ENCODE data around the gene ELMO1.

DNA sequence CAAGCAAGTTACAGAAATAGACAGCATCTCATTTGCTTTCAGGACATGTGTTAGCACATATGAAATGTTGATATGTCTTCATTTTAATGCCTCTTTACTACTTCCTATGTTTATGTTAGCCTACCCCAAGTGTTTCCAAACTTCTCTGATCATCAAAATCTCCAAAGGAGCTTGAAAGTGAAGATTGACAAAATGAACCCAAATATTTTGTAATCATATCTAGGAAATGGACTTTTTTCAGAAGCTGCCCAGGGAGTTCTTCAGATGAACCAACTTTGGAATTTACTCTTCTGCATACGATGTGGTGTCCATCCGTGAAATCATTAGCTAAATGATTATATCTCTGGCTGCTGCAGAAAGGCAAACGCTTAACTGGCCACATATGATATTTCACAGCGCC, 623.2 kb downstream of the ELMO1 start:
- TF ChIP-seq, protein P1, sequence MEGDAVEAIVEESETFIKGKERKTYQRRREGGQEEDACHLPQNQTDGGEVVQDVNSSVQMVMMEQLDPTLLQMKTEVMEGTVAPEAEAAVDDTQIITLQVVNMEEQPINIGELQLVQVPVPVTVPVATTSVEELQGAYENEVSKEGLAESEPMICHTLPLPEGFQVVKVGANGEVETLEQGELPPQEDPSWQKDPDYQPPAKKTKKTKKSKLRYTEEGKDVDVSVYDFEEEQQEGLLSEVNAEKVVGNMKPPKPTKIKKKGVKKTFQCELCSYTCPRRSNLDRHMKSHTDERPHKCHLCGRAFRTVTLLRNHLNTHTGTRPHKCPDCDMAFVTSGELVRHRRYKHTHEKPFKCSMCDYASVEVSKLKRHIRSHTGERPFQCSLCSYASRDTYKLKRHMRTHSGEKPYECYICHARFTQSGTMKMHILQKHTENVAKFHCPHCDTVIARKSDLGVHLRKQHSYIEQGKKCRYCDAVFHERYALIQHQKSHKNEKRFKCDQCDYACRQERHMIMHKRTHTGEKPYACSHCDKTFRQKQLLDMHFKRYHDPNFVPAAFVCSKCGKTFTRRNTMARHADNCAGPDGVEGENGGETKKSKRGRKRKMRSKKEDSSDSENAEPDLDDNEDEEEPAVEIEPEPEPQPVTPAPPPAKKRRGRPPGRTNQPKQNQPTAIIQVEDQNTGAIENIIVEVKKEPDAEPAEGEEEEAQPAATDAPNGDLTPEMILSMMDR (optimal IDR thresholded peaks at IDR 0.05 in 1 of 3, IDR thresholded peaks at IDR 0.05 in 1 of 3, conservative IDR thresholded peaks at IDR 0.05 in 1 of 3; ENCODE audit: extremely low read depth in 1 of 3, insufficient read depth in 2 of 3, low read length in 3 of 3): no peak
- TF ChIP-seq EZH2 (IDR thresholded peaks at IDR 0.05; ENCODE audit: low read length): no peak

All from keratinocyte (primary cell).